GM21447 (cell line): ENCODE results near the gene TTLL12.

Experiments used
- ATAC-seq: cut with Tn5 transposase; IDR thresholded peaks from one replicate; pipeline ENCODE4 v1.9.1; 2021; ENCODE audit not compliant: unreplicated experiment

Gene TTLL12

DNA sequence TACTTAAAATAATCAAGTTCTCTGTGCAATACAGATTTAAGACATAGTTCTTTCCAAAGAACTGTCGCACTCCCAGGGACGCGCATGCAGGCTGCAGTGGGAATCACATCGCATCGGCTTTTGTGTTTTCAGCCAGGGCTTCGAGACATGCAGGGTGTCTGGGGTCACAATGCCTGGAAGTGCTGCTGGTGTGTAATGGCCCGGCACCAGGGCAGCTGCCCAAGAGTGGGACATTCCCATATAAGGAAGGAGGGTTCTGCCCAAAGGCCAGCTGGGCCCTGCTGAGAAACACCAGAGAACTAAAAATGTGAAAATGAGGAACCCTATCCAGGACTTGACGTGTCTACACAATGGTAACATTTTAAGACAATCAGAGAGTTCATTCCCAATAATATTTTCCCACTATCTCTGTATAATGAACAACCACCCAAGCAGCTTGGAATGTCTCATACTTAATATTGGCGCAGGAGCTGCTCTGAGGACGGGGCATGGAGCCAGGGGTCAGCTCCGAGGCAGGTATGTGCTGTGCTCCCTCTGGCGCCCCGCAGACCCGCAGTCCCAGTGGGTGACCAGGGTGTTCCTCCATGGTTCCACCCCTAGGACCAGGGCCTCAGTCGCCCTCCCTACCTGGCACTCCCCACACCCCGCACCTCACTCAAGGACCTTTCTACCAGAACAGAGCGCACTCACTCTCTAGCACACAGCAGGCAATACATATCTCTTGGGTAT lies 55.0 kb downstream of the TTLL12 start:
- ATAC-seq: no peak

DNA sequence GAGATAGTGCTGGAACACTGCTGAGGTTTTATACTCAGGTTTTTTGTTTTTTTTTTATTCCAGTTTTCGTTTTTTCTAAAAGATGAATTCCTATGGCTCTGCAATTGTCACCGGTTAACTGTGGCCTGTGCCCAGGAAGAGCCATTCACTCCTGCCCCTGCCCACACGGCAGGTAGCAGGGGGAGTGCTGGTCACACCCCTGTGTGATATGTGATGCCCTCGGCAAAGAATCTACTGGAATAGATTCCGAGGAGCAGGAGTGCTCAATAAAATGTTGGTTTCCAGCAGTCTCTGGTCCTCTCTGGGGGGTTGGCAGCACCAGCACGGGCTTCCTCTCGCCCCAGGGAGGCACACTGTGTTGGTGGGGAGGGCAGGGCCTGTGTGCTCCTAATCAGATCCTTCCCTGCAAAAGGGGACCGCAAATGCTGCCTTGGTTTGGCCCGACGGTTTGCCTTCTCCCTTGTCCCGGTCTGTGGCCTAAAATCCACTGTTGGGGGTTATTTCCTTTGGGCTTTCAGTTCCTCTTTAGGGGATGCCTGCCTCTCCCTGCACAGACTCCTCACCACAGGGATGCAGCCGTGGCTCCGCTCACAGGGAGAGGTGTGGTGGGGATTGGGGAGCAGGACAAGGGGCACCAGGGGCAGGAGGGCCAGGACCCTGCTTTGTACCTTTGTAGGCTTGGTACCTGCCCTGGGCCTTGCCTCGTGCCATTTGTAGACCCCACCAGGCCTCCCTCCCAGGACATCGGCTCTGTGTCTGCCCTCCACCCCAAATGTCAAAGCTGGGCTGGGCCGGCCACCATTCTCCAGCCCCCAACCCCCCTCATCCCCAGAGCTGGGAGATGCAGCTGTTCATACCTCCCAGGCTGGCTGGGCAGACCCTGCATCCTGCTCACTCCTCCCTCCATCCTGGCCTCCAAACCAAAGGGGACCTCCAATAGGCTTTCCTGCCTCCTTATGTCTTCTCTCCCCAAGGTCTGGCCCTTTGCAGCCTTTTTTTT lies 57.2 kb downstream of the TTLL12 start:
- no peak for ATAC-seq

GRCh38 chr22:43128928-43129424 lies 58.0 kb downstream of the TTLL12 start:
- no peak for ATAC-seq

DNA sequence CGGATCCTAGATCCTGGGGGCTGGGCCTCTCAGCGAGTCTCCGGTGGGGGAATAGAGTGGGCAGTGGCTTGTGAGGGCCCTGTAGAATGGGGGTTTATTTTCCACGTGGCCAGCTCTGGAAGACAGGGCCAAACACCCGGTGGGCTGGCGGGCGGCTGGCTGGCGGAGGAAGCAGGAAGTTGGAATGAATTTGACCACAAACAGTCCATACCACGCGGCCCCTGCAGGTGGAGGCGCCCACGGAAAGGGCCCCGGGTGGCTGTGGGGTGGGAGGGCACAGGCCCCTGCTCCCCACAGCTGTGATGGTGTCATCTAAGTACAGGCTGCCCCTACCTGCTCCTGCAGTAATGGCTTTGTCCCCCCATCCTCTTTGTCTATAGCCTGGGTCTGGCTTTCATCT lies 58.8 kb downstream of the TTLL12 start:
- no peak for ATAC-seq

GRCh38 chr22:43127166-43127908 lies 59.6 kb downstream of the TTLL12 start:
- no peak for ATAC-seq

DNA sequence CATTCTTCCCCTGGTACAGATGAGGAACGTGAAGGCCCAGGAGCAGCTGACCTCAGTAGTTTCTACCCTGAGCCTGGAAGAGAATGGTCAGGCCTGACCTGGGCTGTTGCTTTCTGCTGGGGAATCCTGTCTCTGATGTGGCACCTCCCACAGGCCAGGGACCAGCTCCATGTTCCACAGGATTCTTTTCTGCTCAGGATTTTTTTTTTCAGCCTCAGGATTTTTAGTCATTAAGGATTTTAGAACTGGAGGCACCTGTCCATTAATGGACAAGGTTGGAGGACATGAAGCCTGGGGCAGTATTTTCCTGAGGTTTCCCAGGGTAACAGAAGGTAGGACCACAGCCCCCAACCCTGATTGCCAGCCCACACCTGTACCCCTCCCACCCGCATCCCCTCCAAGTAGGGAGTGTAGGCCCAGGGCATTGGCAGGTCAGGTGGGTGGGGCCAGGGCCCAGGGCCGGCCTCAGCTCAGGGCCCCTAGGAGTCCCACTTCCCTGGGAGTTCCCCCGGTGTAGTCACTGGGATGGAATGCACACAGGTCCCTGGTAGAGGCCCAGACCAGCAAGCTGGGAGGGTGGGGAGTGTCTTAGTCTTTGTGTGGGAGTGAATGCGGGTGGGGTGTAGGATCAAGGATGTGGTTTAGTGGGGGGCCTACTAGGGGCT lies 60.3 kb downstream of the TTLL12 start:
- no peak for ATAC-seq

- no peak for ATAC-seq
Observed at GRCh38 chr22:43118953-43119458, 67.9 kb downstream of the TTLL12 start.

DNA sequence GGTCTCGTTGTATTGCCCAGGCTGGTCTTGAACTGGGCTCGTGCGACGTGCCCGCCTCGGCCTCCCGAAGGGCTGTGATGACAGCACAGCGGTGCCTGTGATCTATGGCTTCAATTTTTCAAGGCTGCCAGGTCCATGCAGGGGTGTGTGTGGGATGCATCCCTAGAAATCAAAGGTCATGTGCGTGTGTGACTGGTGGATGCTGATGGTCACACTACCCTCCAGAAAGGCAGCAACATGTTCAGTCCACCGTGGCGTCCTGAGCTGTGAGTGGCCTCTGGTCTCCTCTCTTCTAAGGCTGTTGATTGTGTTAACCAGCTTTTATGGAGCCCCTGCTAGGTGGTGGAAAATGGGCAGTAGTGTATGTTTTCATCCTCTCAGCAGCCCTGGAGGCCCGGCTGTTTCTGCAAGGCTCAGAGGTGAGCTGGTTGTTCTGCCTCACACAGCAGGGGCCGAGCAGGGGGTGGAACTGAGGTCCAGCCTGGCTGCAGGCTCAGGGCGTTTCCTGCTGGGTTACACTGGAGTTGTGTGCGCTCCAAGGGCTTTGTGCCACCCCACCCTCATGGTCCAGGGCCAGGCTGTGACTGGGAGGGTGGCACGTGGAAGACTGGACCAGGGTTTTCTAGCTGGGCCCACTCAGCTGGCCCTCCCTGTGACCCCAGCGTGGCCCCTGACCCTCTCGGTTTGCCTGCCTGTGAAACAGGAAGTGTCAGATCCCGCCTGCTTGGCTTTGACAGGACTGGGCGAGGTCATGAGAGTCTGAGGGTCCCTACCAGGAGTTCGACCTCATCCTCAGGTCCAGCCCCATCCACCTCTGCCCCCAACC lies 68.7 kb downstream of the TTLL12 start:
- ATAC-seq: no peak

DNA sequence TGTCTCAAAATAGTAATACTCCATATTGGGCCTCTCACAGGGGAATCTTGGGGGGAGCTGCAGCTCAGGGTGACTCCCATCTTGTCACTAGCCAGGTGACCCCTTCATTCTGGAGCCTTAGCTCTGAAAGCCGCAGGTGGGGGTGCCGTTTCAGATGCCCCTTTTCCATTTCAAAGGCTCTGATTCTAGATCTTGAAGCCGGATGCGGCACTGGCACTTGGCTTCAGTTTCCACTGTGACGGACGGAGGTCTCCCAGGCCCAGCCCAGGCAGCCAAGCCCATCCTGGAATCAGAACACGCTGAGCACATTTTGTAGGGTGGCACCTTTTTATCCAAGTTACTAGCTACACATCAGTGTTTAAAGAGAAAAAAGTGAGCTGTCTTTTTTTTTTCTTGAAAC lies 70.0 kb downstream of the TTLL12 start:
- ATAC-seq: no peak
